Activated CD8-positive, alpha-beta T cell treated with anti-CD3 and anti-CD28 coated beads, Interleukin-2, amount 10 ng/mL, durations not matched to agents 7 days and 5 days (primary cell): Measurements from ENCODE around the gene NEK11. TPM values are rescaled to one million over a fixed set of nuclear protein-coding genes. Genes with fewer than 3 reads are reported as not detected.

Source experiments
- ATAC-seq: fragments of 150-1000 bp; cut with Tn5 transposase; one replicate; pipeline ENCODE4 v1.10.0; 2021; ENCODE audit warnings: moderate library complexity
- CTCF ChIA-PET: fragments of 350-600 bp; sonication (Branson Sonifier 250); formaldehyde crosslinking; loops from one replicate; lab custom pipeline; 2021; ENCODE audit warnings: antibody characterized with exemption; lab: Charles Lee
- POLR2A ChIA-PET: fragments of 350-600 bp; sonication (Branson Sonifier 250); formaldehyde crosslinking; loops from one replicate; lab custom pipeline; 2021; ENCODE audit warnings: antibody characterized with exemption; lab: Charles Lee
- DNase-seq: peaks from one replicate; pipeline ENCODE4 v3.0.0-alpha.2; 2020
- H3K27ac Mint-ChIP-seq: one replicate; pipeline ENCODE4 v1.8.0; 2021; ENCODE audit warnings: mild to moderate bottlenecking, mixed read lengths
- H3K27me3 Mint-ChIP-seq: one replicate; pipeline ENCODE4 v1.8.0; 2021; ENCODE audit warnings: low read depth, mixed read lengths
- H3K36me3 Mint-ChIP-seq: one replicate; pipeline ENCODE4 v1.8.0; 2021; ENCODE audit warnings: low read depth, mixed read lengths
- H3K4me1 Mint-ChIP-seq: one replicate; pipeline ENCODE4 v1.8.0; 2021; ENCODE audit warnings: low read depth, mixed read lengths
- H3K4me3 Mint-ChIP-seq: one replicate; pipeline ENCODE4 v1.8.0; 2021; ENCODE audit warnings: mild to moderate bottlenecking, mixed read lengths
- H3K9me3 Mint-ChIP-seq: one replicate; pipeline ENCODE4 v1.8.0; 2022; ENCODE audit warnings: mixed read lengths; ENCODE audit not compliant: insufficient read depth
- total RNA-seq, 2 experiments: library from RNA; stranded (reverse); gene quantifications; one replicate each; pipeline ENCODE4 v1.2.3, GENCODE V29; 2021

Gene NEK11
- total RNA-seq, 2 experiments from 2014 or later: 0.58 to 1.7 TPM

DNA sequence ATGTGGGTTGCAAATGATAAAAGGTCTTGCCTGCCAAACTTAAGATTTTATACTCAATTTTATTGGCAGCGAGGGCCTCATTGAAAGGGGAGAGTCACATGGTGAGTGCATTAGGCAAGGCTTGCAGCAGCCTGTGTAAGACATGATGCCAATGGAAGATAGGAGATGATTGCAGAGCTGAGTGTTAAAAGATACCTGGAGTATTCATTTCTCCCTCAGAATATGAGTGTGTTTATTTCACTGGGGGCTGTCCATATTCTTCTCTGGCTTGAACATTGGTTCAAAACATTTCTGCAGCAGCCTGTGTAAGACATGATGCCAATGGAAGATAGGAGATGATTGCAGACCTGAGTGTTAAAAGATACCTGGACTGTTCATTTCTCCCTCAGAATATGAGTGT, 189.7 kb downstream of the NEK11 start:
- no peaks in the 10 kb centered on the region for H3K36me3 Mint-ChIP-seq
- no peak for ATAC-seq
- DNase-seq: no peak

DNA sequence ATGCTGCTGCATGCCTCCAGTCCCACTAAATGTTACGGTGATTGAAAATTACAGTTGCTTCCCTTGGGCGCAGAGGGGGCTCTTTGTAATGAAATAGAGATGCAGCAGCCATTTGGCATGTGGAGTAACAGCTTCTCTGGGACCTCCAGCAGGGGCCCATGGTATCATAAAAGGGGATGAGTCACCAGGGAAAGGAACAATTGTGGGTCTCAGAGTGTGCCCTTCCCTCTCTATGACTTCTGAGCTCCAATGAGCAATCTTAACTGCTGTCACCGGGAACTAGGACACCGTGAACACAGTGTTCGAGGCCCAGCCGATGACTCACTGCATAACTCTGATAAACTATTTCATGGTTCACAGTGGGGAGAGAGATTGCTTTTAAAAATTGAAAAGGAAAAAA, 190.1 kb downstream of the NEK11 start:
- no peak for ATAC-seq

More for the DNA sequence above, 189.7 kb downstream of the NEK11 start:
- Mint-ChIP-seq H3K27me3 (peaks cover 6% of the 10 kb centered on the region), H3K27ac (no peak overlapping the region), H3K4me3 (no peak overlapping the region), H3K9me3 (no peaks in the 10 kb centered on the region), H3K4me1 (peaks cover 6% of the 10 kb centered on the region)
- CTCF ChIA-PET: no interaction called here
- POLR2A ChIA-PET: no interaction called here

DNA sequence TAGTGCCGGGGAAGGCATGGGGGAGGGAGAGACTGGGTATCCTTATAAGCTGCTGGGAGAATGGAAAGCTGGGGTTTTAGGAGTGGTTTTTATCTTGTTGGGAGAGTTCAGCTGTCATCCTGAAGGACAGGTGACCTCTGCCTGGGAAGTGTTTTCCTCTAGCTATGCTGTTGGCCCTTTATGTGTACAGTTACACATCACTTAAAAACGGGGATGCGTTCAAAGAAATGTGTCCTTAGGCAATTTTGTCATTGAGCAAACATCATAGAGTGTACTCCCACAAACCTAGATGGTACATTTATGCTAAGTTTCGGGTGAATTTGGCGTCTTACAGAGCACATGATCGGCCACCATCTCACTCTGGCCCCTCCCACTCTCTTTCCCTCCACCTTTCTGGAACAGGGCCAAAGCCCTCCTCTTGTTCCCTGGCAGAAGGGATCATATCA, 190.6 kb downstream of the NEK11 start:
- ATAC-seq: no peak
- Mint-ChIP-seq H3K9me3 (no peaks in the 10 kb centered on the region), H3K4me1 (peaks cover 6% of the 10 kb centered on the region), H3K27ac (no peak overlapping the region), H3K27me3 (peaks cover 6% of the 10 kb centered on the region), H3K4me3 (no peak overlapping the region), H3K36me3 (no peaks in the 10 kb centered on the region)
- POLR2A ChIA-PET: no interaction called here
- DNase-seq: no peak
- CTCF ChIA-PET: no interaction called here

More for the DNA sequence above, 190.1 kb downstream of the NEK11 start:
- DNase-seq: no peak
- Mint-ChIP-seq H3K4me3 (no peak overlapping the region), H3K27me3 (peaks cover 6% of the 10 kb centered on the region), H3K4me1 (peaks cover 6% of the 10 kb centered on the region), H3K27ac (no peak overlapping the region), H3K9me3 (no peaks in the 10 kb centered on the region), H3K36me3 (no peaks in the 10 kb centered on the region)
- POLR2A ChIA-PET: no interaction called here
- CTCF ChIA-PET: no interaction called here

DNA sequence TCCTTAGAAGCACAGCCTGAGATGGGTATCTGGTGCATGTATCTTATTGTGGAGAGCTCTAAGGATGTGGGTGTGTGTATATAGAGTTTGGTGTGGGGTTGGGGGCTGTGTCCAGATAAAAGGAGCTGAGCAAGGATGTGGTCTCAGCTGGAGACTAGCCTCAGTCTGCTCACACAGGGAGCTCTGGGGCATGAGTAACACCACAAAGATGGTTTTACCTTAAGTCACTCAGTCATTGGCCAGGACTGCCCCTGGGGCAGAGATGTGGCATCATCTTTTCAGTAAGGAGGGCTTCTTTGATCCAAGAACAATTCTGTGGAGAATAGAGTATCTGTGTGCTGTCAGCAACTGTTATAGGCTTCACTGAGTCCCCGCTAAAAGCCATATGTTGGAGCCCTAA, 191.5 kb downstream of the NEK11 start:
- no peak overlapping the region for H3K27ac Mint-ChIP-seq
- H3K4me1 Mint-ChIP-seq: peaks cover 8% of the 10 kb centered on the region
- ATAC-seq (no peak), DNase-seq (no peak)
- POLR2A ChIA-PET: no interaction called here
- CTCF ChIA-PET: no interaction called here
- H3K27me3 Mint-ChIP-seq: peaks cover 6% of the 10 kb centered on the region
- no peaks in the 10 kb centered on the region for H3K36me3 Mint-ChIP-seq
- no peak overlapping the region for H3K4me3 Mint-ChIP-seq
- H3K9me3 Mint-ChIP-seq: no peaks in the 10 kb centered on the region

DNA sequence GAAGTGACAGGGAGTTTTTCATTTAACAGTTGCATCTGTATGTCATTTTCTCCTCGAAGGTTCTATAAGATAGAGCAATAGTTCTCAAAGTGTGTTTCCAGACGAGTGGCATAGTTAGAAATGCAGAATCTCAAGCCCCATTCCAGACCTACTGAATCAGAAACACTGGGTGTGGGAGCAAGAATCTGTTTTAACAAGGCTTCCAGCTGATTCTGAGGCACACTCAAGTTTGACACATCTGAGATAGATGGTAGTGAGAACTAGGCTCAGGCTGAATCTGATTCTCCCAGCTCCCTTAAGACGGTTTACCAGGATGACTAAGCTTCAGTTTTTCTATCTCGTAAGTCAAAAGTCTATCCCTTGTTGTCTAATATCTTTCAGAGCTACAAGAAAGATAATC, 195.1 kb downstream of the NEK11 start:
- H3K27me3 Mint-ChIP-seq: peaks cover 3% of the 10 kb centered on the region
- H3K4me1 Mint-ChIP-seq: peaks cover 12% of the 10 kb centered on the region
- no peaks in the 10 kb centered on the region for H3K9me3 Mint-ChIP-seq
- no peak overlapping the region for H3K4me3 Mint-ChIP-seq
- ChIA-PET POLR2A (no interaction called here), CTCF (interaction anchor here (1.5 kb wide), 1 partner anchor 188 kb away, joined by 4 read pairs; no protein-coding TSS in a partner anchor)
- no peak overlapping the region for H3K27ac Mint-ChIP-seq
- ATAC-seq (no peak), DNase-seq (no peak)
- H3K36me3 Mint-ChIP-seq: no peaks in the 10 kb centered on the region

DNA sequence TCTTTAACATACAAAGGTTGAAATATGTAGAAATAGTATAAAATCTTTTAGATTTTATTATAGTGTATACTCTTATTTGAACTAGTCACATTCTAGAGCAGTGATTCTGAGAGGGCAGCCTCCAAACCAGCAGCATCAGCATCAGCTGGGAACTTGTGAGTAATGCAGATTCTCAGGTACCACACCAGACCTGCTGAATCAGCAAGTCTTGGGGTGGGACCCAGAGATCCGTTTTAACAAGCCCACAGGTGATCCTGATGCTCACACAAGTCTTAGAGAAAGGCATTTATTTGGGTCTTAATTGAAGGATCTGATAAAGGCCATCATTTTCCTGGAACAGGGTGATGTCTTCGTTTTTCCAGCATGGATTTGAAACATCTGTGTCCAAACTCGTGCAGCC, 195.9 kb downstream of the NEK11 start:
- H3K27me3 Mint-ChIP-seq: no peaks in the 10 kb centered on the region
- no peak overlapping the region for H3K27ac Mint-ChIP-seq
- peaks cover 12% of the 10 kb centered on the region for H3K4me1 Mint-ChIP-seq
- CTCF ChIA-PET: interaction anchor here (1.1 to 1.5 kb wide), 2 partner anchors 41 to 189 kb away, joined by 3 to 4 read pairs; no protein-coding TSS in a partner anchor
- POLR2A ChIA-PET: no interaction called here
- H3K9me3 Mint-ChIP-seq: no peaks in the 10 kb centered on the region
- DNase-seq (no peak), ATAC-seq (no peak)
- H3K4me3 Mint-ChIP-seq: no peak overlapping the region
- H3K36me3 Mint-ChIP-seq: no peaks in the 10 kb centered on the region

DNA sequence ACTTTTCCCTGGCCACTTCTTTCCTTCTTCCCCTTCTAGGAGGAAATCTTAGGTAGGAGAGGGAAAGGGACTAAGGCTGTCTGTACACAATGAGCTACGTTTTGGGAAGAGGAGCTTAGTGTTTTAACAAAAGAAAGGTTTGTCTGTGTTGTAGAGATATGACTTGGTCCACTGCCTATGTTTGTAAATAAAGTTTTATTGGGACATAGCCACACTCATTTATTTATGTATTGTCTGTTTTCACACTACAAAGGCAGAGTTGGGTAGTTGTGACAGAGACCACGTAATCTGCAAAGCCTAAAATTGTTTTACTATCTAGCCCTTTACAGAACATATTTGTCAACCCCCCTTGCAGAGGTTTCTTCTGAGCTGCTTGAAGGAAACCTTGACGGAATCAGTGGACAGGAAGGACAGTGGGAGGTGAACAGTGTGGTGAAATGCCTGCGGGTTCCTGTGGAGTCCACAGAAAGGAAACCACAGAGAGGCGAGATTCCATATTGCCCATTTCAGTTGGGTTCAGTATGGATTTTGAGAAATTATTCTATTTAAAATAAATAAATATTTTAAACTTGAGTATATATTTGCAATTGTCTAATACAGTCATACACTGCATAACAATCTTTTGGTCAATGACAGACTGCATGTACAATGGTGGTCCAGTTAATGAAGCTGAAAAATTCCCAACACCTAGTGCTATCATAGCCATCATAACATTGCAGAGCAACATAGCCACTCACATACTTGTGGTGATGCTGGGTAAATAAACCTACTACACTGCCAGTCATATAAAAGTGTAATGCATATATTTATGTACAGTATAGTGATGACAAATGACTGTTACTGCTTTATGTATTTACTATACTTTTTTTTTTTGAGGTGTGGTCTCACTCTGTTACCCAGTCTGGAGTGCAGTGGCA, 197.0 kb downstream of the NEK11 start:
- POLR2A ChIA-PET: no interaction called here
- H3K27ac Mint-ChIP-seq: no peak overlapping the region
- H3K36me3 Mint-ChIP-seq: no peaks in the 10 kb centered on the region
- H3K4me3 Mint-ChIP-seq: no peak overlapping the region
- ATAC-seq (no peak), DNase-seq (no peak)
- CTCF ChIA-PET: interaction anchor here (1.1 kb wide), 1 partner anchor 42 kb away, joined by 3 read pairs; no protein-coding TSS in a partner anchor
- H3K27me3 Mint-ChIP-seq: no peaks in the 10 kb centered on the region
- no peaks in the 10 kb centered on the region for H3K9me3 Mint-ChIP-seq
- H3K4me1 Mint-ChIP-seq: peaks cover 6% of the 10 kb centered on the region

DNA sequence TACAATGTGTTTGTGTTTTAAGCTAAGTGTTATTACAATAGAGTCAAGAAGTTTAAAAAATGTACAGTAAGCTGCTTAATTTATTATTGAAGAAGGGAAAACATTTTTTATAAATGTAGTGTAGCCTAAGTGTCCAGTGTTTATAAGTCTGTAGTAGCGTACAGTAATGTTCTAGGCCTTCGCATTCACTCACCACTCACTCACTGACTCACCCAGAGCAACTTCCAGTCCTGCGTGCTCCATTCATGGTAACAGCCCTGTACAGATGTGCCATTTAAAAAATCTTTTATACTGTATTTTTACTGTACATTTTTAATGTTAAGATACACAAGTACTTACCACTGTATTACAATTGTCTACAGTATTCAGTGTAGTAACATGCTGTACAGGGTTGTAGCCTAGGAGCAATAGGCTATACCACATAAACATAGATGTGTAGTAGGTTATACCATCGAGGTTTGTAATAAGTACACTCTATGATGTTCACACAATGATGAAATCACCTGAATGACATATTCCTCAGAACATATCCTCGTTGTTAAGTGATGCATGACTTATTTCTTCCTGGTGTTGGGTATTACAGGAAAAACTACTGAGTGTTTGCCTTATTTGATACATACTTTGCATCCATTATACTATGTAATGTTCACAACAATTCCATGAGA, 198.3 kb downstream of the NEK11 start:
- ChIA-PET POLR2A (no interaction called here), CTCF (no interaction called here)
- Mint-ChIP-seq H3K4me3 (no peak overlapping the region), H3K9me3 (no peaks in the 10 kb centered on the region), H3K4me1 (peaks cover 6% of the 10 kb centered on the region), H3K27ac (no peak overlapping the region), H3K27me3 (no peaks in the 10 kb centered on the region), H3K36me3 (no peaks in the 10 kb centered on the region)
- no peak for DNase-seq
- no peak for ATAC-seq

DNA sequence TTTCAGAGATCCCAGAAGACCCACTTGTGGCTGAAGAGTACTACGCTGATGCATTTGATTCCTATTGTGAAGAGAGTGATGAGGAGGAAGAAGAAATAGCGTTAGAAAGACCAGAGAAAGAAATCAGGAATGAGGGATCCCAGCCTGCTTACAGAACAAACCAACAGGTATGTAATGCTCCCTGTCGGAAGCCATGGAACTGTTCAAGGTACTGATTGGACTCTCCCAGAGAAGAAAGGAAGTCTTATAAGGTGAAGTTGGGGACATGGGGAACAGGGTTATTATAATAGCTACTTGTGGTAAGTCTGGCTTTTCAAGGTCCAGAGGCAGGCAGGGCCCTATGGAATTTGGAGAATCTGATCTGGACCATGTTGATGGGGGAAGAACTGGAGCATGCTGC, 201.8 kb downstream of the NEK11 start:
- H3K9me3 Mint-ChIP-seq: no peaks in the 10 kb centered on the region
- ChIA-PET CTCF (no interaction called here), POLR2A (no interaction called here)
- no peaks in the 10 kb centered on the region for H3K36me3 Mint-ChIP-seq
- H3K27ac Mint-ChIP-seq: no peak overlapping the region
- H3K4me3 Mint-ChIP-seq: no peak overlapping the region
- peaks cover 1% of the 10 kb centered on the region for H3K4me1 Mint-ChIP-seq
- DNase-seq (no peak), ATAC-seq (no peak)
- no peaks in the 10 kb centered on the region for H3K27me3 Mint-ChIP-seq

DNA sequence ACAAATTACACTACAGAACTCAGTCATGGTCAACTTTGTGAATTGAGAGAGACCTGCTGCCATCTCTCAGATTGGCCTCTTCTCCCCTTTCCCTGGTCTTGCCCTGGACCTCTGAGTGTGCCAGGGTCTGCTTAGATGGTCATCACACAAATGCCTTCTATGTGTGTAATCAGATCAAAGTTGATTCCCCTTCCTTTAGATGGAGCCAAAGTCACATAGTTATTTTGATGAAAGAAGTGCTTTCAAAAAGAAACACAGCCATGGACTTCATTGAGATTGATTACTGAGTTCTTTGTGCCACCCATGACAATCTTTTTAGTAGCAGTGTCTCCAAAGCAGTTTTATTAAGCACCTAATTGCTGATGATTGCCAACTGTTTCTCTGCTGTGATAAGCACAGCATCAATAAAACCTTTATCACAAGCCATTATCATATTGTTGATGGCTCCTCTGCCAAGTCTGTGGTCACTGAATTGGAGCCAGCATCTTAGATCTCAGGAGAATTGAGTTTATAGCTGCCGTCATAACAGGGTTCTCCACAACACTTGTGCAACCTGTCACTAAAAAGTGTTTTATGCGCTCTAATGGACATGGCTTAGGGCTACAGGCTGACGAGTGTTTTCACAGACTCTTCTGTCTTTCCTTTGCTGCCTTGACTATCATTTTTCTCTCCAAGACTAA, 205.2 kb downstream of the NEK11 start:
- Mint-ChIP-seq H3K4me1 (no peaks in the 10 kb centered on the region), H3K27ac (no peak overlapping the region), H3K27me3 (no peaks in the 10 kb centered on the region), H3K9me3 (no peaks in the 10 kb centered on the region), H3K4me3 (no peak overlapping the region), H3K36me3 (no peaks in the 10 kb centered on the region)
- ChIA-PET POLR2A (no interaction called here), CTCF (no interaction called here)
- ATAC-seq (no peak), DNase-seq (no peak)

DNA sequence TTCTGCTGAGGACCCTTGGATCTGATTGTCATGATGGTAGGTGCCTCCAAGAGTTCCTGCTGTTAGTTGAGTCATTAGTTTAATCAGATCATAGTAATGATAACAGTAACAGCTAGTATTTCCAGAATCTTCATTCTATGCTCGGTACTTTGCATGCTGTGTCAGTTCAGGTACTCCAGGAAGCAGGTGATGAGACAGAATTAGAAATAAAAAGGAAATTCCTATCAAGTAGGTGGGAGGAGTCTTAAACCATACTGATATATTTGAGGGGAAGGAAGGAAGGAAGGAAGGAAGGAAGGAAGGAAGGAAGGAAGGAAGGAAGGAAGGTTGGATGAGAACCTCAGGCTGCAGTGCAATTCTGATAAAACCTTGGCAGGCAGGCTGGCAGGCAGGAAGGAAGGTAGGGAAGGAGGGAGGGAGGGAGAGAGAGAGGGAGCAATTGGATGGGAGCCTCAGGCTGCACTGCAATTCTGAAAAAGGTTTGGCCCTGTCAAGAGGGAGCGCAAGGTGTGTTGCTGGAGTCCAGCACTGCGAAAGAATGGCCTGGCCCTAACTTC, 206.1 kb downstream of the NEK11 start:
- H3K4me3 Mint-ChIP-seq: no peak overlapping the region
- no peaks in the 10 kb centered on the region for H3K4me1 Mint-ChIP-seq
- no peaks in the 10 kb centered on the region for H3K27me3 Mint-ChIP-seq
- H3K9me3 Mint-ChIP-seq: no peaks in the 10 kb centered on the region
- no peak overlapping the region for H3K27ac Mint-ChIP-seq
- ChIA-PET CTCF (interaction anchor here (0.6 kb wide), 1 partner anchor 747 kb away, joined by 3 read pairs; no protein-coding TSS in a partner anchor), POLR2A (no interaction called here)
- no peaks in the 10 kb centered on the region for H3K36me3 Mint-ChIP-seq
- DNase-seq (no peak), ATAC-seq (no peak)
